ENCODE data around the gene ZNF581. TPM values are rescaled to one million over a fixed set of nuclear protein-coding genes. Genes with fewer than 3 reads are reported as not detected.

Gene ZNF581
- total RNA-seq, 1 donor: 19.0 TPM

- H3K4me1 ChIP-seq (ENCODE audit: insufficient read depth, low read length): no peaks in the 10 kb centered on the region
- H3K4me3 ChIP-seq (ENCODE audit: low read length): no peak overlapping the region
- H3K9me3 ChIP-seq (ENCODE audit: low read depth, low read length): no peaks in the 10 kb centered on the region
- H3K27me3 ChIP-seq (ENCODE audit: insufficient read depth, low read length): no peaks in the 10 kb centered on the region
These were observed 48.4 kb downstream of the ZNF581 start for GRCh38 chr19:55691561-55692481.

DNA sequence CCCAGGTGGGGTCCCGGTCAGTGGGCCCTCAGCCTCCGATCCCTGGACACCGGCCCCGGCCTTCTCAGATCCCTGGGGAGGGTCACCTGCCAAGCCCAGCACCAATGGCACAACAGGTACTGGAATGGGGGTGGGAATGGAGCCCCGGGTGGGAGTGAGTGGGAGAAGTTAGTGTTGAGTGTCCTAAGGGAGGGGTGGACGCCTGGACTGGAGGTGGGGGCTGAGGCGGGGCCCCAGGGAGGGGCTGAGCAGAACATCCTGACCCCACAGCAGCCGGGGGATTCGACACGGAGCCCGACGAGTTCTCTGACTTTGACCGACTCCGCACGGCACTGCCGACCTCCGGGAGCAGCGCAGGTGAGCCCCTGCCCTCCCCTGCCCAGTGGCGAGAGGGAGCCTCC, 49.2 kb downstream of the ZNF581 start:
- no peaks in the 10 kb centered on the region for H3K27me3 ChIP-seq (ENCODE audit: insufficient read depth, low read length)
- no peak overlapping the region for H3K4me3 ChIP-seq (ENCODE audit: low read length)
- H3K9me3 ChIP-seq (ENCODE audit: low read depth, low read length): no peaks in the 10 kb centered on the region
- no peaks in the 10 kb centered on the region for H3K4me1 ChIP-seq (ENCODE audit: insufficient read depth, low read length)

GRCh38 chr19:55693336-55693974, 50.0 kb downstream of the ZNF581 start:
- Histone ChIP-seq H3K4me1 (ENCODE audit: insufficient read depth, low read length) (no peaks in the 10 kb centered on the region), H3K4me3 (ENCODE audit: low read length) (no peak overlapping the region), H3K9me3 (ENCODE audit: low read depth, low read length) (no peaks in the 10 kb centered on the region), H3K27me3 (ENCODE audit: insufficient read depth, low read length) (no peaks in the 10 kb centered on the region)

GRCh38 chr19:55694241-55694655, 50.8 kb downstream of the ZNF581 start:
- Histone ChIP-seq H3K4me3 (ENCODE audit: low read length) (no peak overlapping the region), H3K27me3 (ENCODE audit: insufficient read depth, low read length) (no peaks in the 10 kb centered on the region), H3K9me3 (ENCODE audit: low read depth, low read length) (no peaks in the 10 kb centered on the region), H3K4me1 (ENCODE audit: insufficient read depth, low read length) (no peaks in the 10 kb centered on the region)

GRCh38 chr19:55694656-55695491, 51.4 kb downstream of the ZNF581 start:
- Histone ChIP-seq H3K9me3 (ENCODE audit: low read depth, low read length) (no peaks in the 10 kb centered on the region), H3K4me3 (ENCODE audit: low read length) (no peak overlapping the region), H3K4me1 (ENCODE audit: insufficient read depth, low read length) (no peaks in the 10 kb centered on the region), H3K27me3 (ENCODE audit: insufficient read depth, low read length) (no peaks in the 10 kb centered on the region)

Other genes starting within 250 kb of the ZNF581 start
- 20.7 TPM for gene UBE2S, start 235.9 kb upstream of the ZNF581 start, total RNA-seq
- not detected for gene SHISA7, start 200.3 kb upstream of the ZNF581 start, total RNA-seq
- gene ISOC2, start 182.0 kb upstream of the ZNF581 start, total RNA-seq: 4.5 TPM
- gene C19orf85, start 178.9 kb upstream of the ZNF581 start, total RNA-seq: not detected
- 3.5 TPM for gene ZNF628, start 167.0 kb upstream of the ZNF581 start, total RNA-seq
- 1.9 TPM for gene NAT14, start 158.5 kb upstream of the ZNF581 start, total RNA-seq
- 0.10 TPM for gene SSC5D, start 155.2 kb upstream of the ZNF581 start, total RNA-seq
- not detected for gene SBK2, start 106.5 kb upstream of the ZNF581 start, total RNA-seq
- not detected for gene SBK3, start 98.1 kb upstream of the ZNF581 start, total RNA-seq
- 2.7 TPM for gene ZNF579, start 62.8 kb upstream of the ZNF581 start, total RNA-seq
- 2.2 TPM for gene FIZ1, start 44.1 kb upstream of the ZNF581 start, total RNA-seq
- 9.6 TPM for gene ZNF524, start 43.4 kb upstream of the ZNF581 start, total RNA-seq
- 3.3 TPM for gene ZNF865, start 38.0 kb upstream of the ZNF581 start, total RNA-seq
- 6.3 TPM for gene ZNF784, start 19.1 kb upstream of the ZNF581 start, total RNA-seq
- 14.4 TPM for gene ZNF580, start 2.6 kb upstream of the ZNF581 start, total RNA-seq
- 1.9 TPM for gene CCDC106, start 4.6 kb downstream of the ZNF581 start, total RNA-seq
- 55.6 TPM for gene U2AF2, start 11.4 kb downstream of the ZNF581 start, total RNA-seq
- gene EPN1, start 31.6 kb downstream of the ZNF581 start, total RNA-seq: 23.5 TPM
- gene NLRP9, start 94.8 kb downstream of the ZNF581 start, total RNA-seq: not detected
- not detected for gene RFPL4A, start 115.4 kb downstream of the ZNF581 start, total RNA-seq
- not detected for gene RFPL4AL1, start 125.5 kb downstream of the ZNF581 start, total RNA-seq
- under 0.01 TPM for gene NLRP11, start 188.3 kb downstream of the ZNF581 start, total RNA-seq
- gene NLRP4, start 192.9 kb downstream of the ZNF581 start, total RNA-seq: not detected